Panc1 (cell line): Measurements from ENCODE around the gene DNAH3.

Experiments used
- POLR2AphosphoS5 ChIP-seq: IDR thresholded peaks from 2 replicates; pipeline ENCODE4 v1.6.1; 2012; ENCODE audit warnings: mild to moderate bottlenecking, low read depth, low read length, moderate library complexity
- TF ChIP-seq, protein P1 (sequence below): fragments of 450-650 bp; IDR thresholded peaks from 2 replicates; pipeline ENCODE4 v1.5.1; 2017; ENCODE audit warnings: mild to moderate bottlenecking

DNA sequence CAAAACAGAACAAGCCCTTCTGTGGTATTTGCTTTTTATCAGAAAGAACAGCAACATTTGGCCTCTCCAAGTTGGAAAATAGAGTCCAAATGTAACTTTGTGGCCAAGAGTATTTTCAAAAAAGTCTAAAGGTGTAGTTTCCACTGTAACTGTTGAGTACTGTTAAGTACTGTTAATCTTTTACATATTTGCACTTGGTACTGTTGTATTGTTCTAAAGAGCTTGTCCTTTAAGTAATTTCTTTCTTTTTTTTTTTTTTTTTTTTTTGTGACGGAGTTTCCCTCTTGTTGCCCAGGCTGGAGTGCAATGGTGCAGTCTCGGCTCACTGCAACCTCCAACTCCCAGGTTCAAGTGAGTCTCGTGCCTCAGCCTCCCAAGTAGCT, 29.3 kb upstream of the DNAH3 start:
- TF ChIP-seq, protein P1, sequence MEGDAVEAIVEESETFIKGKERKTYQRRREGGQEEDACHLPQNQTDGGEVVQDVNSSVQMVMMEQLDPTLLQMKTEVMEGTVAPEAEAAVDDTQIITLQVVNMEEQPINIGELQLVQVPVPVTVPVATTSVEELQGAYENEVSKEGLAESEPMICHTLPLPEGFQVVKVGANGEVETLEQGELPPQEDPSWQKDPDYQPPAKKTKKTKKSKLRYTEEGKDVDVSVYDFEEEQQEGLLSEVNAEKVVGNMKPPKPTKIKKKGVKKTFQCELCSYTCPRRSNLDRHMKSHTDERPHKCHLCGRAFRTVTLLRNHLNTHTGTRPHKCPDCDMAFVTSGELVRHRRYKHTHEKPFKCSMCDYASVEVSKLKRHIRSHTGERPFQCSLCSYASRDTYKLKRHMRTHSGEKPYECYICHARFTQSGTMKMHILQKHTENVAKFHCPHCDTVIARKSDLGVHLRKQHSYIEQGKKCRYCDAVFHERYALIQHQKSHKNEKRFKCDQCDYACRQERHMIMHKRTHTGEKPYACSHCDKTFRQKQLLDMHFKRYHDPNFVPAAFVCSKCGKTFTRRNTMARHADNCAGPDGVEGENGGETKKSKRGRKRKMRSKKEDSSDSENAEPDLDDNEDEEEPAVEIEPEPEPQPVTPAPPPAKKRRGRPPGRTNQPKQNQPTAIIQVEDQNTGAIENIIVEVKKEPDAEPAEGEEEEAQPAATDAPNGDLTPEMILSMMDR: no peak
- TF ChIP-seq POLR2AphosphoS5: no peak
